Globus pallidus (tissue), 1 donor: ENCODE measurements around the gene KIF9.
"Not testable (repeated sequence)": the region's sequence is repeated elsewhere in the genome, so short reads cannot be mapped to it uniquely, and the experiment has no call there.

Experiments
- DNase-seq: peaks from one replicate; pipeline ENCODE4 v3.0.0-alpha.2; 2015; ENCODE audit warnings: low spot score

KIF9 gene, protein sequence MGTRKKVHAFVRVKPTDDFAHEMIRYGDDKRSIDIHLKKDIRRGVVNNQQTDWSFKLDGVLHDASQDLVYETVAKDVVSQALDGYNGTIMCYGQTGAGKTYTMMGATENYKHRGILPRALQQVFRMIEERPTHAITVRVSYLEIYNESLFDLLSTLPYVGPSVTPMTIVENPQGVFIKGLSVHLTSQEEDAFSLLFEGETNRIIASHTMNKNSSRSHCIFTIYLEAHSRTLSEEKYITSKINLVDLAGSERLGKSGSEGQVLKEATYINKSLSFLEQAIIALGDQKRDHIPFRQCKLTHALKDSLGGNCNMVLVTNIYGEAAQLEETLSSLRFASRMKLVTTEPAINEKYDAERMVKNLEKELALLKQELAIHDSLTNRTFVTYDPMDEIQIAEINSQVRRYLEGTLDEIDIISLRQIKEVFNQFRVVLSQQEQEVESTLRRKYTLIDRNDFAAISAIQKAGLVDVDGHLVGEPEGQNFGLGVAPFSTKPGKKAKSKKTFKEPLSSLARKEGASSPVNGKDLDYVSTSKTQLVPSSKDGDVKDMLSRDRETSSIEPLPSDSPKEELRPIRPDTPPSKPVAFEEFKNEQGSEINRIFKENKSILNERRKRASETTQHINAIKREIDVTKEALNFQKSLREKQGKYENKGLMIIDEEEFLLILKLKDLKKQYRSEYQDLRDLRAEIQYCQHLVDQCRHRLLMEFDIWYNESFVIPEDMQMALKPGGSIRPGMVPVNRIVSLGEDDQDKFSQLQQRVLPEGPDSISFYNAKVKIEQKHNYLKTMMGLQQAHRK

DNA sequence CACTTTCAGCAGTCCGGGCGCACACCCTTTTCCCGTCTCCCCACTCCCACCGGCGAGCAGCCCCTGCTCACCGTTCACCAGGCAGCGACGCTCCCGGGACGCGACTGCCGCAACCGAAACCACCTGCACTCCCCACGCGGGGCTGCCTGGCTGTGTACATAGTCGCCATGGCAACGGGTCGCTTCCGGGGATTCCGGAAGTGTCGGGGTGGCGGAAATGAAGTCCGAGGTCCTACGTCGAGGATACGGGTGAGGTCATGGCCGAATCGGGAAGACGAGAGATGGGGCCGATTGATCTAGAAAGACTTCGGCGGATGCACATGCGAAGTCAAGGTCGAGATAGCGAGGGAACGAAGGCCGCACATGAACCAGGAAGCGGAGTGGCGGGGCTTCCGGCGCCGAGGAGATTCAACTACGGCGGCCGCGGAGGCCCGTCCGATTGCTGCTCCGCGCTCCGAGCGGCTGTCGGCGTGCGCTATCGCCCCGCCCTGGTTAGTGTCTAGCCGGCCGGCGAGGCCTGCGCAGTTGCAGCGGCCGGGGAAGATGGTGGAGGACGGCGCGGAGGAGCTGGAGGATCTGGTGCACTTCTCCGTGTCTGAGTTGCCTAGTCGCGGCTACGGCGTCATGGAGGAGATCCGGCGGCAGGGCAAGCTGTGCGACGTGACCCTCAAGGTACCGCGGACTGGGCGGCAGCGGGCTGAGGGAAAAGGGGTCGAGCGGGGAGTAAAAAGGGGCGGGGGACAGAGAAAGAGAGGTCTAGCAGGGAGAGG lies at the start of gene KIF9, which contains the start of gene KLHL18:
KIF9 (minus strand) TSS at position 376 of the 769 bp plus-strand sequence. CDS start 5,425 bp downstream, outside the sequence.
KLHL18 (plus strand) TSS at position 521 of the 769 bp plus-strand sequence; CDS start at position 543, 22 bp downstream.
- DNase-seq, result peak; percentile 93

DNA sequence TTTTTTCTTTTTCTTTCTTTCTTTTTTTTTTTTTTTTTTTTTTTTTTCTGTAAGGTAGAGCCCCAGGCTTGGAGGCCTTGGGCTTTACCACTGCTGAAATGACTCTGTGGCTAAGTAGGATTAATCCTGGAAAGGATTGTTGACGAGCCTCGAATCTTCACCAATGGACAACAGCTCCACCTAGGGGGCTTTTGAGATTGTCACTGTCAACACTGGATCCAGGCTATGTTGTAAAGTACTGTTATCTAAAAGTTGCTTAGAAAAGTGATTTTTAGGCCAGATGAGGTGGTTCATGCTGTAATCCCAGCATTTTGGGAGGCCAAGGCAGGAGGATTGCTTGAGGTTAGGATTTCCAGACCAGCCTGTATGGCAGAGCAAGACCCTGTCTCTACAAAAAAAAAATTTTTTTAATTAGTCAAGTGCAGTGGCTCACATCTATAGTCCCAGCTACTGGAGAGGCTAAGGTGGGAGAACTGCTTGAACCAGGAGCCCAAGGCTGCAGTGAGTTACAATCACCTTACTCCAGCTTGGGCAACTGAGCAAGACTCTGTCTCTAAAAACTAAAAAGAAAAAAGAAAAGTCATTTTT lies 41.8 kb upstream of the KIF9 start:
- DNase-seq, result peak; percentile 63

DNA sequence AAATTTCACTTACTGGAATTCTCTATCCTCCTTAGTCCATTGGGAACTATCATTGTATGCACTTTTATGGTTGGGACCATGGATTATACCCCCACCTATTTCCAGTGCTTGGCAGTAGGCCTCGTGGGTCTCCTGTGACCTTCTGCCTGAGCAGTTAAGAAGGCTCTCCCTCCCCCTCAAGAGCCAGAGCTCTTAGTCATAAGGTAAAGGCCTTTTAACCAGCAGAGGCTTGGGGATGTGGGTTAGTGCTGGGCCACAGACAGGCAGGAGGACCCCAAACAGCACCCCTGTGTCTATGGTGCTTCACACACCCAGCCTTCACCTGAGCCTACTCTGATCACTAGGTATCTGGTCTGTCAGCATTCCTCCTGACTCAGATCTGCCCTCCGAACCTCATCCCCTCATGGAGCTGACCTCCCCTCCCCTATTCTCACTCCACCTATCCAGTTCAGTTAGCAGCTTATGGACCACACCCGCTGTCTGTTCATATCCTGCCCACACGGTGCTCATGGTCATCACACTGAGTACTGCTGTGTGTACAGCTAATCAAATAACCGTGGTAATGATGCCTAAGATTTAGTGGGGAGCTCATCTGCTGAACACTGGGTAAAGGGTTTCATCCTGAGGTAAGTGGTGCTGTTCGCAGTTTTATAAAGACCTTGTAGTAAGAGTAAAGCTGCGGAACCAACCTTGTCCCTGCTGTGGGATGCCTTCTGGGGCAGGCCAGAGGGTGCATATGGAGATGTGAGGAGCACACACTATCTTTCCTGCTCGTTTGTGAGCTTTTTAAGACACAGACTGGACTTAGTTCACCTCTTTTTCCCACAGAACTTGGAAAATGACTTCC lies 41.1 kb upstream of the KIF9 start:
- DNase-seq, result no peak

- no peak for DNase-seq
Measured at GRCh38 chr3:47319956-47320355, 37.4 kb upstream of the KIF9 start.

- DNase-seq, result no peak
Measured at GRCh38 chr3:47318916-47319315, 36.3 kb upstream of the KIF9 start.

GRCh38 chr3:47316151-47316550 lies 33.6 kb upstream of the KIF9 start:
- not testable (repeated sequence) for DNase-seq

- peak; percentile 34 for DNase-seq
Measured at GRCh38 chr3:47315069-47315647, 32.6 kb upstream of the KIF9 start.

DNA sequence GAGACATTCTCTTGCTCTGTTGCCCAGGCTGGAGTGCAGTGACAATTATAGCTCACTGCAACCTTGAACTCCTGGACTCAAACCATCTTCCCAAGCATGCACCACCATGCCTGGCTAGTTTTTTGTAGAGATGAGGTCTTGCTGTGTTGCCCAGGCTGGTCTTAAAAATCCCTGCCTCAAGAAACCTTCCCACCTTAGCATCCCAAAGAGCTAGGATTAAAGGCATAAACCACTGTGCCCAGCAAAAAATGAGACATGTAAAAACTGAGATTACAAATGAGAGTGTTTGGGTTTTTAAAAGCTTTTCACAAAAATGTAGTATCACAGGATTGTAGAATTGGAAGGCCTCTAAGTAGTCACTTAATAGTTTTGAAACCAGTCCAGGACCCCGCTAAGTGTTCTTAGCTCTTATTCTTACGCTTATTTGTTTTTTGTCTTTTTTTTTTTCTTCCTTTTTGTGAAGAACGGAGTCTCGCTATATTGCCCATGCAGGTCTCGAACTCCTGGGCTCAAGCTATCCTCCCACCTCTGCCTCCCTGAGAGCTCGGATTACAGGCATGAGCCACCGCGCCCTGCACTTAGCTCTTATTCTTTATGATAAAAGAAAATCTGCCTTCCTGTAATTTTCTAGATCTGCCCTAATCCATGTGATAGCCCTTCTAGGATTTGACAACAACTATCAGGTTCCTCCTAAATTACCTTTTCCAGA lies 31.6 kb upstream of the KIF9 start:
- no peak for DNase-seq

DNA sequence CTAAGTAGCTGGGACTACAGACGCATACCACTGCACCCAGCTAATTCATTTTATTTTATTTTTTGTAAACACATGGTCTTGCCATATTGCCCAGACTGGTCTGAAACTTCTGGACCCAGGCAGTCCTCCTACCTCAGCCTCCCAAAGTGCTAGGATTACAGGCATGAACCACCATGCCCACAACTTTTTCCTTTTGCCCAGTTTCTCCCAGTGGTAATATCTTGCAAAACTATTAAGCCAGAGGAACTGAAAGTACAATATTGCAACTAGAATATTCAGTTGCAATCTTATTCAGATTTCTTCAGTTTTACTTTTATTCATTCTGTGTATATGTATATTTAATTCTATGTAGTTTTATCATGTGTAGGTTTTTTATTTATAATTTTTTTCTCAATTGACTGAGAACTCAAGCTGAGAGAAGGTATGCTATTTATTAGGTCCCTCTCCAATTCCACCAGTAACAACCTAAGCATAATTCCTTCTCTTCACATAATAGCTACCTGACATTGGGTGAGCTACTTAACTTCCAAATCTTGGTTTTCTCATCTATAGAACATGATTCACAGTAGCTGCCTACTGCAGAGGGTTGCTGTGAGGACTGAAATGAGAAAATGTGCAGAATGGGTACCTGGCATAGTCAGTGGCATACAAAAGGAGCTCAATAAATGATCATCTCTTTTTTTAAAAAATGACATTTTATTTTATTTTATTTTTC lies 30.9 kb upstream of the KIF9 start:
- no peak for DNase-seq

DNA sequence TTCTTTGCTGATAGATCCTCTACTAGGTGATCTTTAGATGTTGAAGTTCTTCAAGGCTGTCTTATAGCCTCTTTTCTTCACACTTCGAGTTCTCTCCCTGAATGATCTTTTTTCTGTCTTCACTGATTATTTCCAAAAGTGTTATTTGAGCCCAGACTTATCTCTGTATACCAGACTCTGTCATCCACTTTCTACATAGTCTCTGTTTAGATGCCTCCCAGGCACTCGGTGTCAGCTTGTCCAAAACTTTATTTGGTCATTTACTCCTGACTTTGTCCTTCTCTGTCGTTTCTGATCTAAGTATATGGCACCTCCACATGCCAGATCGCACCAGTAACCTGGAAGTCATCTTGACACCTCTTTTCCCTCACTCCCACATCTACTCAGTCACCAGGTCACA lies 27.8 kb upstream of the KIF9 start:
- DNase-seq, result no peak

GRCh38 chr3:47309231-47309630 lies 26.6 kb upstream of the KIF9 start:
- DNase-seq, result not testable (repeated sequence)

DNA sequence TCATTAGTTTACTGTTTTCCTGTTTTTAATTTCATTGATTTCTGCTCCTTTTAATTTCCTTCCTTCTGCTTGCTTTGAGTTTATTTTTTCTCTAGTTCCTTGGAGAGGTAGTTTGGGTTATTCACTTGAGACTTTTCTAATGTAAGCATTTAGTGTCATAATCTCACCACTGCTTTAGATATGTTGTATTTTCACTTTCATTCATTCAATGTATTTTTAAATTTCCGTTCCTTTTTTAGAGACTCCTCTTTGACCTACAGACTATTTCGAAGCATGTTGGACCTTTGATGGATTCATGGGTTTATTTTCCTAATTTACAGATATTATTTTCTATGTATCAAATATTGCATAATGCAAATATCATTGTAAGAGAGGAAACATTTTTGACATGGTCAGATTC lies 23.4 kb upstream of the KIF9 start:
- DNase-seq, result no peak

DNA sequence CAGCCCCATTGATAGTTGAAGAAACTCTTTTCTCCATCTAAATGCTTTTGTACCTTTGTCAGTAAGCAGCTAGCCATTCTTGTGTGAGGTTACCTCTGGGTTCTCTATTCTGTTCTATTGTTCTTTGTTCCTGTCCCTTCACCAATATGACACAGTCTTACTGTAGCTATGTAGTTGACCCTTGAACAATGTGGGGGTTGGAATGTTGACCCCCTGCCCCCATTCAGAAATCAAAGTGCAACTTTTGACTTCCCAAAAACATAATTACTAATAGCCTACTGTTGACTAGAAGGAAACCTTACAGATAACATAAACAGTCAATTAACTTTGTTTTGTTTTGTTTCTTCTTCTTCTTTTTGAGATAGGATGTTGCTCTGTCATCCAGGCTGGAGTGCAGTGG lies 18.9 kb upstream of the KIF9 start:
- no peak for DNase-seq

GRCh38 chr3:47299381-47300318 lies 17.1 kb upstream of the KIF9 start:
- no peak for DNase-seq

DNA sequence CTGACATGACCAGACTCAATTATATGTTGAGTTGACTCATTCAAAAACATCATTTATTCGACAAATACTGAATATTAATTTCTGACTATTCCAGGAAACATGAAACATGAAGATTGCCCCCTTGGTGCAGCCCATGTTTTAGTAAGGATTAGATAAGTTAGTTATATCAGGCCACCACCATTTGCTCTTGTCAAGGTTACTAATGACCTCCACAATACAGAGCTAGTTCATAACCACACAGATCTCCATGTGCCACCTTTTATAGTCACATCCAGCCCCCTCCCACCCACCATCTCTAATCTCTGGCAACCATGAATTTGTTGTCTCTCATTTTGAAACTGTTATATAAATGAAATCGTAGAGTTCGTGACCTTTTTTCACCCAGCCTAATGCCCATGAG lies 15.8 kb upstream of the KIF9 start:
- no peak for DNase-seq

- peak; percentile 37 for DNase-seq
Measured at GRCh38 chr3:47296562-47297302, 14.1 kb upstream of the KIF9 start.

DNA sequence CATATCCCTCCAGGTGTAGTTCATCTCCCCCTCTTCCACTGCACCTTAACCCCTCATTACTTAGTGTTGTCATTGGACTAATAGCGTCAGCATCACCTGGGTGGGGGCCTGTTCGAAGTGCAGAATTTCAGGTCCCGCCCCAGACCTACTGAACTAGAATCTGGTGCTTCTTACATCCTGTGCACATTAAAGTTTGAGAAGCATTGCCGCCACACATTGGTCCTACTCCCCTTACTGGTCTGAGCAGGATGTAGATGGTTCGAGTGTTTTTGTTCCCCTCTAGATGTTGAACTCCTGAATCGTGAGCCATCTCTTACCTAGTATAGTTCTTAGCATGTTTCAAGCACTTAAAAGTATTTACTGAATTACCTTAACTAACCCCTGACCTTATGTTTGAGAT lies 13.4 kb upstream of the KIF9 start:
- no peak for DNase-seq
